Choroid plexus epithelial cell (primary cell): ENCODE measurements around the gene HLCS.

Experiments
- DNase-seq: peaks from one replicate; pipeline ENCODE4 v3.0.0-alpha.2; 2010; ENCODE audit warnings: low read depth
- H3K4me3 ChIP-seq: 2 replicates; pipeline ENCODE4 v1.5.1; 2011; ENCODE audit warnings: low read depth, mild to moderate bottlenecking, control low read depth, low read length, moderate library complexity
- CTCF ChIP-seq: conservative IDR thresholded peaks from 2 replicates; pipeline ENCODE4 v1.5.1; 2011; ENCODE audit warnings: low read depth, mild to moderate bottlenecking, control low read depth, inconsistent platforms, low read length, moderate library complexity

Gene HLCS

GRCh38 chr21:36738489-36739126 is 227.9 kb downstream of the HLCS start:
- no peak overlapping the region for H3K4me3 ChIP-seq
- TF ChIP-seq CTCF, result no peak
- no peak for DNase-seq

- no peak for DNase-seq
- TF ChIP-seq CTCF, result no peak
- no peak overlapping the region for H3K4me3 ChIP-seq
Observed at GRCh38 chr21:36735724-36736320, 230.6 kb downstream of the HLCS start.

- DNase-seq, result no peak
- no peak for TF ChIP-seq CTCF
- H3K4me3 ChIP-seq, result no peak overlapping the region
Observed at GRCh38 chr21:36735201-36735515, 231.3 kb downstream of the HLCS start.

- TF ChIP-seq CTCF, result no peak
- no peak for DNase-seq
- H3K4me3 ChIP-seq, result no peak overlapping the region
Observed at GRCh38 chr21:36734367-36735200, 231.9 kb downstream of the HLCS start.

- H3K4me3 ChIP-seq, result no peak overlapping the region
- TF ChIP-seq CTCF, result no peak
- no peak for DNase-seq
Observed at GRCh38 chr21:36733857-36734256, 232.6 kb downstream of the HLCS start.

- no peak for TF ChIP-seq CTCF
- no peak overlapping the region for H3K4me3 ChIP-seq
- no peak for DNase-seq
Observed at GRCh38 chr21:36732761-36733160, 233.7 kb downstream of the HLCS start.
